HG03066 (cell line): ENCODE data around the gene ALDH2.
"Not testable (repeated sequence)": the region's sequence is repeated elsewhere in the genome, so short reads cannot be mapped to it uniquely, and the experiment has no call there.

Experiments
- ATAC-seq: cut with Tn5 transposase; IDR thresholded peaks from one replicate; pipeline ENCODE4 v1.9.1; 2021; ENCODE audit warnings: low read depth; ENCODE audit not compliant: unreplicated experiment

Gene ALDH2

GRCh38 chr12:111766608-111767361 lies at the start of gene ALDH2:
ALDH2 (plus strand) TSS chr12:111766933; CDS start chr12:111766983, 50 bp downstream.
- ATAC-seq = no peak

GRCh38 chr12:111719316-111719715 lies 47.4 kb upstream of the ALDH2 start:
- not testable (repeated sequence) for ATAC-seq

- no peak for ATAC-seq
Measured at GRCh38 chr12:111720457-111720856, 46.3 kb upstream of the ALDH2 start.

GRCh38 chr12:111723646-111724360 lies 42.9 kb upstream of the ALDH2 start:
- not testable (repeated sequence) for ATAC-seq

GRCh38 chr12:111728795-111729194 lies 37.9 kb upstream of the ALDH2 start:
- no peak for ATAC-seq

- no peak for ATAC-seq
Measured at GRCh38 chr12:111730420-111730819, 36.3 kb upstream of the ALDH2 start.

- ATAC-seq = no peak
Measured at GRCh38 chr12:111732786-111733185, 33.9 kb upstream of the ALDH2 start.

- no peak for ATAC-seq
Measured at GRCh38 chr12:111733340-111733915, 33.3 kb upstream of the ALDH2 start.

GRCh38 chr12:111739524-111739923 lies 27.2 kb upstream of the ALDH2 start:
- ATAC-seq = not testable (repeated sequence)

GRCh38 chr12:111741235-111741812 lies 25.4 kb upstream of the ALDH2 start:
- ATAC-seq = no peak

GRCh38 chr12:111745211-111745610 lies 21.5 kb upstream of the ALDH2 start:
- ATAC-seq = no peak

GRCh38 chr12:111747333-111747732 lies 19.4 kb upstream of the ALDH2 start:
- no peak for ATAC-seq

GRCh38 chr12:111748151-111748672 lies 18.5 kb upstream of the ALDH2 start:
- ATAC-seq = no peak

GRCh38 chr12:111748867-111749266 lies 17.9 kb upstream of the ALDH2 start:
- ATAC-seq = no peak

GRCh38 chr12:111749391-111749790 lies 17.3 kb upstream of the ALDH2 start:
- ATAC-seq = no peak

GRCh38 chr12:111753144-111753881 lies 13.4 kb upstream of the ALDH2 start:
- no peak for ATAC-seq

- ATAC-seq = no peak
Measured at GRCh38 chr12:111754671-111755070, 12.1 kb upstream of the ALDH2 start.

- no peak for ATAC-seq
Measured at GRCh38 chr12:111756196-111756595, 10.5 kb upstream of the ALDH2 start.

- ATAC-seq = no peak
Measured at GRCh38 chr12:111756681-111757080, 10.1 kb upstream of the ALDH2 start.

GRCh38 chr12:111757361-111758119 lies 9.2 kb upstream of the ALDH2 start:
- ATAC-seq = no peak
